ENCODE results near the gene PHF20.

DNA sequence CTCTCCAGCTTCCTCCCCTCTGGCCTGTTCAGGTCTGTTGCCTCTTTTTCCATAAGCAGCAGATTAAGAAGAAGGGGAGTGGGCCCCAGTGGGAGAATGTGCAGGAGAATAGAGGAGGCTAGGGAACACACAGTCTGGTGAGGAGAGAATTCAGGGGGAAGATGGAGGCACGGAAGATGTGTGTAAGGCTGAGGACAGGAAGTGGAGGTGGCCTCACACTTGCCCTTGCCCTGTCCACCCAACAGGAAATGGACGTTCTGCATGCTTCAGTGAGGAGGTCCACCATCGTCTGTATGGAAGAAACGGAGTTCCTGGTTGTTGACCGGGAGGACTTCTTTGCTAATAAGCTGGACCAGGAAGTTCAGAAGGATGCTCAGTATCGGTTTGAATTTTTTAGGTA, 212.6 kb downstream of the PHF20 start:
- TF ChIP-seq ZNF274 (IDR thresholded peaks at IDR 0.05; ENCODE audit: low read depth, low read length): no peak
- no peak for TF ChIP-seq YY1 (IDR thresholded peaks at IDR 0.05; ENCODE audit: insufficient read depth, insufficient read length)
- no peak for TF ChIP-seq SUZ12 (IDR thresholded peaks at IDR 0.05; ENCODE audit: extremely low read depth, insufficient read depth, insufficient read length)
